ENCODE measurements around the gene EIF3I. TPM values are rescaled to one million over a fixed set of nuclear protein-coding genes. Genes with fewer than 3 reads are reported as not detected.
A peak's percentile ranks its signal among the peaks of the same experiment; 100 is the strongest.

EIF3I gene
- total RNA-seq: 284 and 321 TPM in 2 replicates

GRCh38 chr1:32221980-32222755 is at the start of gene EIF3I, which contains the start of gene TMEM234:
Gene EIF3I (plus strand): TSS chr1:32222407. CDS start chr1:32222442, 35 bp downstream.
Gene TMEM234 (minus strand): TSS chr1:32222353. CDS start chr1:32222322, 31 bp downstream.
- peak; percentile 91 to 94 for DNase-seq (ENCODE audit: low read depth in 2 of 2)

- peak in 1 of 2 donors; percentile 64 for DNase-seq (ENCODE audit: low read depth in 2 of 2)
Measured at GRCh38 chr1:32172621-32173245, 49.5 kb upstream of the EIF3I start.

- no peak for DNase-seq (ENCODE audit: low read depth in 2 of 2)
Measured at GRCh38 chr1:32178380-32179192, 43.6 kb upstream of the EIF3I start.

- no peak for DNase-seq (ENCODE audit: low read depth in 2 of 2)
Measured at GRCh38 chr1:32179193-32179442, 43.1 kb upstream of the EIF3I start.

GRCh38 chr1:32179443-32180185 is 42.6 kb upstream of the EIF3I start, which contains the start of gene TXLNA:
Gene TXLNA (plus strand): TSS chr1:32179675. CDS start chr1:32180346, 671 bp downstream.
- DNase-seq (ENCODE audit: low read depth in 2 of 2): peak; percentile 79 to 94

GRCh38 chr1:32180186-32181060 is 41.8 kb upstream of the EIF3I start:
- peak in 1 of 2 donors; percentile 53 for DNase-seq (ENCODE audit: low read depth in 2 of 2)

- DNase-seq (ENCODE audit: low read depth in 2 of 2): no peak
Measured at GRCh38 chr1:32181065-32181464, 41.1 kb upstream of the EIF3I start.

- no peak for DNase-seq (ENCODE audit: low read depth in 2 of 2)
Measured at GRCh38 chr1:32181563-32181962, 40.6 kb upstream of the EIF3I start.

- no peak for DNase-seq (ENCODE audit: low read depth in 2 of 2)
Measured at GRCh38 chr1:32182060-32182459, 40.1 kb upstream of the EIF3I start.

GRCh38 chr1:32184650-32185049 is 37.6 kb upstream of the EIF3I start:
- no peak for DNase-seq (ENCODE audit: low read depth in 2 of 2)

GRCh38 chr1:32186077-32186476 is 36.1 kb upstream of the EIF3I start:
- no peak for DNase-seq (ENCODE audit: low read depth in 2 of 2)

- no peak for DNase-seq (ENCODE audit: low read depth in 2 of 2)
Measured at GRCh38 chr1:32186491-32186890, 35.7 kb upstream of the EIF3I start.

- no peak for DNase-seq (ENCODE audit: low read depth in 2 of 2)
Measured at GRCh38 chr1:32187850-32188249, 34.4 kb upstream of the EIF3I start.

- no peak for DNase-seq (ENCODE audit: low read depth in 2 of 2)
Measured at GRCh38 chr1:32192220-32192948, 29.8 kb upstream of the EIF3I start.

GRCh38 chr1:32194984-32195383 is 27.2 kb upstream of the EIF3I start:
- no peak for DNase-seq (ENCODE audit: low read depth in 2 of 2)

GRCh38 chr1:32195531-32195930 is 26.7 kb upstream of the EIF3I start:
- no peak for DNase-seq (ENCODE audit: low read depth in 2 of 2)

- no peak for DNase-seq (ENCODE audit: low read depth in 2 of 2)
Measured at GRCh38 chr1:32195972-32196823, 26.0 kb upstream of the EIF3I start.

GRCh38 chr1:32197074-32197473 is 25.1 kb upstream of the EIF3I start:
- DNase-seq (ENCODE audit: low read depth in 2 of 2): no peak

- no peak for DNase-seq (ENCODE audit: low read depth in 2 of 2)
Measured at GRCh38 chr1:32197837-32198236, 24.4 kb upstream of the EIF3I start.

Measured in dermis microvascular lymphatic vessel endothelial cell (primary cell).